ENCODE data around the gene BMP8B. TPM values are rescaled to one million over a fixed set of nuclear protein-coding genes. Genes with fewer than 3 reads are reported as not detected.

The BMP8B gene
- total RNA-seq, 3 donors from 2014 or later, result 11.0 to 19.9 (median 18.7) TPM

DNA sequence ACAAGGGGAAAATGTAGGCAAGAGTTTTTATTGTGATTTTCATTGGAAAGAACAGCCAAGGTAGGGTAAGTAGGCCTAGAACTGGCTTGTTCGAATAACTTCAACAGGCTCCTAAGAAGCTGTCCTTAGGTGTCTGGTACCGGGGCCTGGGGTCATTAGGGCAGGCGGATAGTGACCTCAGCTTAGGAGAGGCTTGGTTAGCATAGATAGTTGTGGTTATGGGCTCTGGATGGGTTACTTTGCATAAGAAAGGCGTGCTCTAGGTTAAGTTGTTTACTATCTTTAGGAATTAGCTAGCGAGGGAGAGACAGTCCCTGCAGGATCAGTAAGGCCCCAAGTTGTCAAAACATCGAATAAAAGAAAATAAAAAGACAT is 76.7 kb downstream of the BMP8B start:
- intact Hi-C loops (cut with DNase I, micrococcal nuclease), result loop anchor here in 1 of 2 donors (10.0 kb wide), 1 partner anchor 107 kb away; no protein-coding TSS in a partner anchor
- Histone ChIP-seq H3K36me3 (ENCODE audit: low read depth) (no peaks in the 10 kb centered on the region), H3K9me3 (no peaks in the 10 kb centered on the region), H3K4me1 (ENCODE audit: low read depth) (no peaks in the 10 kb centered on the region), H3K4me3 (no peak overlapping the region)
- ATAC-seq (no peak), DNase-seq (no peak)
- TF ChIP-seq, protein P1, sequence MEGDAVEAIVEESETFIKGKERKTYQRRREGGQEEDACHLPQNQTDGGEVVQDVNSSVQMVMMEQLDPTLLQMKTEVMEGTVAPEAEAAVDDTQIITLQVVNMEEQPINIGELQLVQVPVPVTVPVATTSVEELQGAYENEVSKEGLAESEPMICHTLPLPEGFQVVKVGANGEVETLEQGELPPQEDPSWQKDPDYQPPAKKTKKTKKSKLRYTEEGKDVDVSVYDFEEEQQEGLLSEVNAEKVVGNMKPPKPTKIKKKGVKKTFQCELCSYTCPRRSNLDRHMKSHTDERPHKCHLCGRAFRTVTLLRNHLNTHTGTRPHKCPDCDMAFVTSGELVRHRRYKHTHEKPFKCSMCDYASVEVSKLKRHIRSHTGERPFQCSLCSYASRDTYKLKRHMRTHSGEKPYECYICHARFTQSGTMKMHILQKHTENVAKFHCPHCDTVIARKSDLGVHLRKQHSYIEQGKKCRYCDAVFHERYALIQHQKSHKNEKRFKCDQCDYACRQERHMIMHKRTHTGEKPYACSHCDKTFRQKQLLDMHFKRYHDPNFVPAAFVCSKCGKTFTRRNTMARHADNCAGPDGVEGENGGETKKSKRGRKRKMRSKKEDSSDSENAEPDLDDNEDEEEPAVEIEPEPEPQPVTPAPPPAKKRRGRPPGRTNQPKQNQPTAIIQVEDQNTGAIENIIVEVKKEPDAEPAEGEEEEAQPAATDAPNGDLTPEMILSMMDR (IDR thresholded peaks at IDR 0.05), result no peak

DNA sequence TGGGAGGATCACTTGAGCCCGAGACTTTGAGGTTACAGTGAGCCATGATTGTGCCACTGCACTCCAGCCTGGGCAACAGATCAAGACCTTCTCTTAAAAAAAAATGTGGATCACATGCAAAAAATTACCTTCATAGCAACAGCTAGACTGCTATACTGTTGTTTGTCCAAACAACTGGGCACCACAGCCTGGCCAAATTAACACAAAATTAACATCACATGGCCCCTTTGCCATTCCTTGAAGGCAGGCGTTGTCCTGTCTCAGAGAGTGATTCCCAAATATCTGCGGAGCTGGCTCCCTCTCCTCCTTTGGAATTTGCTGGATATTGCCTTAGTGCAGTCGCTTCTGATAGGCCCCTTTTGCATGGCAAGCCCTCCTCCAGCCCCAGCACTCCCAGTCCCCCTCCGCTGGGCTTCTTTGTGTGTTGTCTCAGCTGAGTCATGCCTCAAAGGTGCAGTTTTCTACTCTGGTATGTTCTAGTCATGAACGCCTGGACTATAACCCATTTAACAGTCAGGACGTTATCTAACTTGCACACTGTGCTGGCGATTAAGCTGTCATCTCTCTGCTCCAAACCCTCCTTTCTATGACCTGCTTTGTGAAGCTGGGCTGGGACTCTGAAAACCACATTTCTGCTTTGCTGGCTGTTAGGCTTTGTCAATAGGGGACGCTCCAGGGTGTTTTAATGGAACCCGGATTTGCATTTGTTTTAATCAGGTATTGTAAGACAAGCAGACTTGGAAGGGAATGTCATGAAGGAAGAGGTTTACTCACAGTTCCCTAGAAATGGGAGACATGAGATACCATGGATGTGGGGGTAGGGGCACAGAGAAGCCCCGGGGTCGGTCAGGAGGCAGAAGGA is 77.3 kb downstream of the BMP8B start:
- Histone ChIP-seq H3K4me1 (ENCODE audit: low read depth) (no peaks in the 10 kb centered on the region), H3K4me3 (no peak overlapping the region), H3K36me3 (ENCODE audit: low read depth) (no peaks in the 10 kb centered on the region), H3K9me3 (no peaks in the 10 kb centered on the region)
- DNase-seq, result no peak
- ATAC-seq, result no peak
- intact Hi-C loops (cut with DNase I, micrococcal nuclease), result loop anchor here in 1 of 2 donors (10.0 kb wide), 1 partner anchor 107 kb away; no protein-coding TSS in a partner anchor
- TF ChIP-seq, protein P1 (IDR thresholded peaks at IDR 0.05), result no peak

DNA sequence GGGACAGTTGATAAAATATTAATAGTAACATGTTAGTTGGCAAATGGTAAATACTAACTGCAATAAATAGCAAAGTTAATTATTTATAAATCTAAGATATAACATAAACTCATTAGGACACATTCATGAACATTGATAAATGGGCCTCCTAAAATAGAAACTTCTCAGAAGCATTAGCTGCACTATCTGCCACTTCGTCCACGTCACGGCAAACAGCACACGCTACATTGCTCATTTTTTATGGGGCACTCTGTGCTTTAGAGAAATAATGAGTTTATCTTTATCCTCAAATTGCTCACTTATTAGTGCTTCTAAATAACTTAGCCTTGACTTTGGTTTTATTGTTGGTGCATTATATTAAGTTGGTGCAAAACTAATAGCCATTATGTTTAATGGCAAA is 81.2 kb downstream of the BMP8B start:
- no peak overlapping the region for H3K4me3 ChIP-seq
- TF ChIP-seq, protein P1 (IDR thresholded peaks at IDR 0.05), result no peak
- ATAC-seq, result no peak
- intact Hi-C loops (cut with DNase I, micrococcal nuclease), result no loop called here
- no peak for DNase-seq
- H3K36me3 ChIP-seq (ENCODE audit: low read depth), result no peaks in the 10 kb centered on the region
- no peaks in the 10 kb centered on the region for H3K4me1 ChIP-seq (ENCODE audit: low read depth)
- no peaks in the 10 kb centered on the region for H3K9me3 ChIP-seq

Other genes with a start within 250 kb of the BMP8B start
- gene PABPC4, start 212.1 kb downstream of the BMP8B start, total RNA-seq, result 100 to 1,000 TPM; 124 to 208 (median 146) TPM
- 1 to 10 TPM; 2.3 to 3.5 (median 2.4) TPM for gene HEYL, start 149.2 kb downstream of the BMP8B start, total RNA-seq
- under 1 TPM in 1 of 3 donors, not detected in 2; 0.27 TPM for gene NT5C1A, start 116.8 kb downstream of the BMP8B start, total RNA-seq
- gene HPCAL4, start 97.4 kb downstream of the BMP8B start, total RNA-seq, result under 1 TPM in 2 of 3 donors, not detected in 1; 0.07 to 0.51 TPM
- gene PPIE, start 50.0 kb downstream of the BMP8B start, total RNA-seq, result 10 to 100 TPM; 30.9 to 46.8 (median 41.8) TPM
- 1 to 10 TPM; 1.9 to 3.3 (median 2.2) TPM for gene OXCT2, start 17.5 kb downstream of the BMP8B start, total RNA-seq
- gene TRIT1, start 94.6 kb upstream of the BMP8B start, total RNA-seq, result 10 to 100 TPM; 15.5 to 20.7 (median 19.3) TPM
- gene MYCL, start 113.1 kb upstream of the BMP8B start, total RNA-seq, result 10 to 100 TPM in 1 of 3 donors, 1 to 10 TPM in 2; 4.2 to 17.2 (median 9.4) TPM
- gene MFSD2A, start 166.3 kb upstream of the BMP8B start, total RNA-seq, result 10 to 100 TPM; 11.3 to 29.6 (median 24.4) TPM

All from mucosa of descending colon (tissue), 3 donors.